K562 (cell line): Measurements from ENCODE around the gene OPRD1. TPM values are rescaled to one million over a fixed set of nuclear protein-coding genes. Genes with fewer than 3 reads are reported as not detected.
A peak's percentile ranks its signal among the peaks of the same experiment; 100 is the strongest.

Experiments
- ETV6 ChIP-seq, 3 experiments: fragments of 150-350 bp in 1 of 3; sonication (generic) in 1 of 3; formaldehyde crosslinking in 1 of 3; IDR thresholded peaks; 2 replicates each; pipeline versions ENCODE4 v1.6.1 to v1.8.0; 2014 to 2022; ENCODE audit warnings: borderline replicate concordance in 2 of 3, low read depth in 2 of 3, antibody characterized with exemption in 1 of 3, low read length in 1 of 3, mild to moderate bottlenecking in 1 of 3, missing genetic modification reagents in 1 of 3
- FOXP1 ChIP-seq: sonication (generic); formaldehyde crosslinking; IDR thresholded peaks from 2 replicates; pipeline ENCODE4 v1.8.0; 2022; ENCODE audit warnings: mild to moderate bottlenecking, missing genetic modification reagents
- GABPA ChIP-seq: fragments of 200-800 bp; sonication (Bioruptor generic); conservative IDR thresholded peaks from 2 replicates; pipeline ENCODE4 v1.6.1; 2016; ENCODE audit warnings: low read depth, missing genetic modification characterization, missing compliant biosample characterization
- GATAD2B ChIP-seq: fragments of 450-650 bp; IDR thresholded peaks from 2 replicates; pipeline ENCODE4 v1.6.1; 2017; ENCODE audit warnings: mild to moderate bottlenecking, borderline replicate concordance
- RBBP5 ChIP-seq: fragments of 200-600 bp; sonication (generic); IDR thresholded peaks from 2 replicates; pipeline ENCODE4 v1.6.1; 2012; ENCODE audit warnings: borderline replicate concordance, mild to moderate bottlenecking, low read length, control low read depth, inconsistent platforms; ENCODE audit not compliant: insufficient read depth, poor library complexity, severe bottlenecking
- SMAD4 ChIP-seq: fragments of 250-450 bp; sonication (Bioruptor Pico); conservative IDR thresholded peaks from 2 replicates; pipeline ENCODE4 v1.8.0; 2021; ENCODE audit warnings: inconsistent platforms, mild to moderate bottlenecking, moderate library complexity
- YY1 ChIP-seq, 3 experiments: IDR thresholded peaks; 2 replicates each; pipeline ENCODE4 v1.6.1; 2011; ENCODE audit warnings: low read length in 2 of 3, mild to moderate bottlenecking in 2 of 3, moderate library complexity in 2 of 3, borderline replicate concordance in 1 of 3, control low read depth in 1 of 3, low read depth in 1 of 3; ENCODE audit not compliant: insufficient read depth in 3 of 3, insufficient replicate concordance in 2 of 3, control insufficient read depth in 1 of 3, insufficient read length in 1 of 3; ENCODE audit errors: extremely low read depth in 1 of 3
- polyA plus RNA-seq, 8 experiments: library from polyadenylated mRNA; depleted of rRNA in 4 of 8; stranded (reverse) in 5 of 8; unstranded in 3 of 8; fragments of >200 nt; fragmentation: Nextera tagmentation in 2 of 8; fragmentation: Illumina TruSeq in 1 of 8; extraction: Ambion mirVana in 2 of 8; extraction: Trizol in 1 of 8; gene quantifications; 2 replicates each; pipeline versions ENCODE4 v1.2.1 to v1.2.3, GENCODE V29; 2011 to 2014; ENCODE audit warnings: inconsistent platforms in 1 of 8, missing spikeins in 1 of 8
- total RNA-seq, 7 experiments: library from RNA; depleted of rRNA in 6 of 7; stranded (reverse); fragments of >200 nt in 6 of 7; fragmentation: Illumina TruSeq in 2 of 7; extraction: Trizol in 2 of 7; gene quantifications; 2 replicates each; pipeline versions ENCODE4 v1.2.1 to v1.2.3, GENCODE V29; 2011 to 2021; ENCODE audit warnings: low replicate concordance in 1 of 7
- TF ChIP-seq, protein P1 (sequence below): sonication (generic); formaldehyde crosslinking; IDR thresholded peaks from 2 replicates; pipeline ENCODE4 v1.8.0; 2022; ENCODE audit warnings: mild to moderate bottlenecking, missing genetic modification reagents

OPRD1 gene
- total and polyA plus RNA-seq, 9 of the 15 experiments (the other 6 are each of a cell fraction or from before 2014, with no cell fraction given), result under 0.01 to 0.03 (median under 0.01) TPM; not detected in 6

DNA sequence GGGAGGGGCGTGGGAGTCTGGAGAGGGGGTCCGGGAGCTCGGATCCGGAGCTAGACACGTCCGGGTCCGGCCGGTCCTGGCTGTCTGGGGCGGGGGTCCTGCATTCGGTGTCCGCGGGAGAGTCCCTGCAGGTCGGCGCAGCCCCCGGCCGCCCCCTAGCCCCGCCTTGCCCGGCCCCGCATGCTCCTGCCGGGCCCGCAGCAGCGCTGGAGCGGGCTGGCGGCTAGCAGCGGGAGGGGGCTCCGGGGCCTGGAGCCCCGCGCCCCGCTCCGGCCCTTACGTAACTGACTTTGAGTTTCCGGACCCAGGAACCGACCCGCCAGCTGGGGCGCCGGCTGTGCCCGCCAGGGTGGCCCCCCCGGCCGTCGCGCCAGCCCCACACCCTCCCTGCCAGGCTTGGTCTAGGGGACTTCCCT is 75.5 kb downstream of the OPRD1 start (continued):
- TF ChIP-seq YY1 (IDR thresholded peaks at IDR 0.05; ENCODE audit: borderline replicate concordance in 1 of 3, control insufficient read depth in 1 of 3, extremely low read depth in 1 of 3, insufficient read depth in 3 of 3, insufficient read length in 1 of 3, insufficient replicate concordance in 2 of 3, low read depth in 1 of 3, low read length in 2 of 3), result peak in 1 of 3 experiments; percentile 17
- TF ChIP-seq GATAD2B, result peak; percentile 58; the same call in 1 of the 2 replicates
- TF ChIP-seq SMAD4, result peak; percentile 33
- no peak for TF ChIP-seq ETV6 (IDR thresholded peaks at IDR 0.05; ENCODE audit: borderline replicate concordance in 1 of 2, low read depth in 2 of 2, low read length in 1 of 2)
- TF ChIP-seq ETV6 (CRISPR knock-in tag; IDR thresholded peaks at IDR 0.05; ENCODE audit: borderline replicate concordance), result no peak
- peak; percentile 23; the same call in 1 of the 2 replicates for TF ChIP-seq FOXP1 (CRISPR knock-in tag)
- TF ChIP-seq, protein P1, sequence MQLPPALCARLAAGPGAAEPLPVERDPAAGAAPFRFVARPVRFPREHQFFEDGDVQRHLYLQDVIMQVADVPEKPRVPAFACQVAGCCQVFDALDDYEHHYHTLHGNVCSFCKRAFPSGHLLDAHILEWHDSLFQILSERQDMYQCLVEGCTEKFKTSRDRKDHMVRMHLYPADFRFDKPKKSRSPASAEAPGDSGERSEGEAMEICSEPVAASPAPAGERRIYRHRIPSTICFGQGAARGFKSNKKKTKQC (CRISPR knock-in tag), result 0 out of 2 replicates have a peak, but pooled peaks have one; percentile 4
- TF ChIP-seq GABPA (tag), result no peak
- peak; percentile 74 for TF ChIP-seq RBBP5
